Body of pancreas (tissue), 4 donors: ENCODE results near the gene VLDLR.

Experiments
- POLR2A ChIP-seq, 3 donors: fragments of 450-650 bp; IDR thresholded peaks; one replicate each; pipeline ENCODE4 v1.6.1; 2016; ENCODE audit warnings: antibody characterized with exemption in 3 of 3, mild to moderate bottlenecking in 2 of 3
- TF ChIP-seq, protein P1 (sequence below), 7 experiments: fragments of 450-650 bp in 4 of 7; fragments of 200-600 bp in 3 of 7; sonication (generic) in 3 of 7; IDR thresholded peaks; one replicate each; pipeline ENCODE4 v1.5.1; 2016 to 2019; ENCODE audit warnings: antibody characterized with exemption in 7 of 7

GRCh38 chr9:2634818-2635217 lies 13.2 kb downstream of the VLDLR start:
- TF ChIP-seq, protein P1, sequence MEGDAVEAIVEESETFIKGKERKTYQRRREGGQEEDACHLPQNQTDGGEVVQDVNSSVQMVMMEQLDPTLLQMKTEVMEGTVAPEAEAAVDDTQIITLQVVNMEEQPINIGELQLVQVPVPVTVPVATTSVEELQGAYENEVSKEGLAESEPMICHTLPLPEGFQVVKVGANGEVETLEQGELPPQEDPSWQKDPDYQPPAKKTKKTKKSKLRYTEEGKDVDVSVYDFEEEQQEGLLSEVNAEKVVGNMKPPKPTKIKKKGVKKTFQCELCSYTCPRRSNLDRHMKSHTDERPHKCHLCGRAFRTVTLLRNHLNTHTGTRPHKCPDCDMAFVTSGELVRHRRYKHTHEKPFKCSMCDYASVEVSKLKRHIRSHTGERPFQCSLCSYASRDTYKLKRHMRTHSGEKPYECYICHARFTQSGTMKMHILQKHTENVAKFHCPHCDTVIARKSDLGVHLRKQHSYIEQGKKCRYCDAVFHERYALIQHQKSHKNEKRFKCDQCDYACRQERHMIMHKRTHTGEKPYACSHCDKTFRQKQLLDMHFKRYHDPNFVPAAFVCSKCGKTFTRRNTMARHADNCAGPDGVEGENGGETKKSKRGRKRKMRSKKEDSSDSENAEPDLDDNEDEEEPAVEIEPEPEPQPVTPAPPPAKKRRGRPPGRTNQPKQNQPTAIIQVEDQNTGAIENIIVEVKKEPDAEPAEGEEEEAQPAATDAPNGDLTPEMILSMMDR (IDR thresholded peaks at IDR 0.05) = no peak
- TF ChIP-seq POLR2A (IDR thresholded peaks at IDR 0.05) = no peak
